CD4-positive, alpha-beta T cell treated with Interleukin-15 for 4 hours (primary cell): ENCODE data around the gene ABCB4.

ENCODE experiments used
- DNase-seq: peaks from one replicate; pipeline ENCODE4 v3.0.0-alpha.2; 2020; ENCODE audit warnings: low spot score

The ABCB4 gene

GRCh38 chr7:87416682-87417587 lies 58.5 kb downstream of the ABCB4 start:
- peak; percentile 81 for DNase-seq

GRCh38 chr7:87414794-87415188 lies 60.7 kb downstream of the ABCB4 start:
- DNase-seq: no peak

- DNase-seq: no peak
Observed at GRCh38 chr7:87413951-87414793, 61.3 kb downstream of the ABCB4 start.

DNA sequence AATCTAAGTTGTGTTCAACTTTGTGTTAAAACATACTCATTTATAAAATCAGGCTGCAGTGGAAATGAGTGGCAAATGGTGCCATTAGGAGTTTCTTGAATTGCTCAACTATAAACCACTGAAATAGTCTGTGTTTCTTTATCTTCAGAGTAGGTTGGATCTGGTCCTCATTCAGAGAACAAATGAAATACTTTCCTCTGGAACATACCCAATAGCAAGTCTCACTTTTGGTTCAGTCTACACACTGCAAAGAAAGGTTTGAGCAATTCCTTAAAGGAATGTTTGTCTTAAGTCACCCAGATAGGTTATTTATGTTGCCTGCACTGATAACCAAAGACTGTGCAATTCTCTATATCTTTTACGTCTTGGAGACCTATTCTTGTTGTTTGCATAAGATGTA lies 62.5 kb downstream of the ABCB4 start:
- DNase-seq: no peak

GRCh38 chr7:87411186-87411585 lies 64.3 kb downstream of the ABCB4 start:
- no peak for DNase-seq

- no peak for DNase-seq
Observed at GRCh38 chr7:87404674-87405073, 70.8 kb downstream of the ABCB4 start.

DNA sequence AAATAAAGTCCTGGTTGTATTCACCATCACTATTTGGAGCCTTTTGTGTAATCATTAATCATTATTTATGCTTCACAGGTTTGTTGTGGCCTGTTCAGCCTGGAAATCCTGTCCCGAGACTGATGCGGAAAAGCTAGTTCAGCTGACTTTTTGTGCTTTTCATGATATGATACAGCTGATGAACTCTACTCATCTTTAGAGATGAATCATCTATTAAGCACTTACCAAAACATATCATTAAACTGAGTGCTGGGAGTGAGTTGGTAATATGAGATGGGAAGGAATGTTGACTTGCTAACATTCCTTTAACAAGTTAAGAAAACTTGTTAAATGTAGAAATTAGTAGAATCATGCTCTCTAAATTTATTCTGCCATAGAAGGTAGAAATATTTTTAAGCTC lies 77.0 kb downstream of the ABCB4 start:
- DNase-seq: no peak

DNA sequence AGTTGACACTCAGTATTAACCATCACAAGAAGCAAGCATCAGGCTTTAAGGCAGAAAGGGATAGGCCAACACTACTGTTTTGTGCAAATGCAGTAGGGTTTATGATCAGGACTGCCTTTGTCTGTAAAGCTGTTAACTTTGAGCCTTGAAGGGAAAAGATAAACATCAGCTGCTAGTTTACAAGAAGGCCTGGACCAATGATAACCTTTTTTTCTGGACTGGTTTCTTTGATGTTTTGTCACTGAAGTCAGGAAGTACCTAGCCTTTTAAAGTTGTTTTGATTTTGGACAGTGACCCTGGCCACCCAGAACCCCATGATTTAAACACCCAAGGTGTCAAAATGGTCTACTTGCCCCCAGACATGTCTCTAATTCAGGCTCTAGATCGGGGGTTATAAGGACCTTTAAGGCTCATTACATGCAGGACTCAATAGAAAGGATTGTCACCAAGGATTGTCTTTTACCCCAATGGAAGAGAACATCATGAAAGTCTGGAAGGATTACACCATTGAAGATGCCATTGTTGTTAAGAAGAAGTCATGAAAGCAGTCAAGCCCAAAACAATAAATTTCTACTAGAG lies 79.9 kb downstream of the ABCB4 start:
- DNase-seq: no peak

DNA sequence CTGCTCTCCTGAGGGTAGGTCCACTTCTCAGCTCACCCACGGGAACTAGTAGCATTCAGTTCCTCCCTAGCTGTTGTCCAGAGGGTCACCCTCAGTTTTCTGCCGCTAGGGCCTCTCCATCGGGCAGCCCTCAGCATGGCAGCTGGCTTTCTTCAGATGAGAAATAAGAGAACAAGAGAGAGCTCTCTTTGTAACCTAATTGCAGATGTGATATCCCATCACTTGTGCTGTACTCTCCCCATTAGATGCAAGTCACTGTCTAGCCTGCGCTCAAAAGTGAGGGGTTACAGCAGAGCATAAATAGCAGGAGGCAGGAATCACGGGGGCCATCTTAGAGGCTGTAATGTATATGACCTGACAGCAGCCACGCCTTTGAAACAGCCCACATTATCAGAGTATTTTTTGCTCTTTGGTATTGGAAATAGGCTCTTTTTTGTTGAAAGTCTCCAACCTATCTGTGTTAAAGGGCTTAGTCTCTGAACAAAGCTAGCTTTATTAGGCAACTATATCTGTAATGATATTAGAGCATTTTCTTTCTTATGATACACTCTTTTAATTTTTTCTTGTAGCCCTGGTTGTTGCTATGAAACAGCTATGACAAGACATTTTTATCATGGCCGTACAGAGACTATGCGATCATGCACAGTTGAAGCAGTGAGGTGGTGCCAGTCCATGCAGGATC lies 84.3 kb downstream of the ABCB4 start:
- DNase-seq: no peak

DNA sequence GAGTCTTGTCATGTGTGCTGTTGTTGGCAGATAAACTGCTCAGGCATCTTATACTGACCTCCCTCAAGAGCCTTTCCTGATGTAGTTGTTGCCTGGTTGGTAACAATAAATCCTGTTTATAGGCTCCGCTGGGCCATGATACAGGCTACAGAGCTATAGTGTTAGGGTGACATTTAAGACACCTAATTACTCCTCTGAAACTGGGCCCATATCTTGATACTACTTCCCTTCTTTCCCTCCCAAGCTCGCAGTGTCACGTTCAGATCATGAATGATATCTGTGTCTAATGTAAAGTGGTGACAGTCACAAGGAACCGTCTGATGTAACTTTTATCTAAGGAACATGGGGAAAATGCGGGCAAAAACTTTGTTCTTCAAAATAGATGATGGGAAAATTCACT lies 94.6 kb downstream of the ABCB4 start:
- no peak for DNase-seq

GRCh38 chr7:87375662-87376435 lies 99.6 kb downstream of the ABCB4 start:
- DNase-seq: no peak

DNA sequence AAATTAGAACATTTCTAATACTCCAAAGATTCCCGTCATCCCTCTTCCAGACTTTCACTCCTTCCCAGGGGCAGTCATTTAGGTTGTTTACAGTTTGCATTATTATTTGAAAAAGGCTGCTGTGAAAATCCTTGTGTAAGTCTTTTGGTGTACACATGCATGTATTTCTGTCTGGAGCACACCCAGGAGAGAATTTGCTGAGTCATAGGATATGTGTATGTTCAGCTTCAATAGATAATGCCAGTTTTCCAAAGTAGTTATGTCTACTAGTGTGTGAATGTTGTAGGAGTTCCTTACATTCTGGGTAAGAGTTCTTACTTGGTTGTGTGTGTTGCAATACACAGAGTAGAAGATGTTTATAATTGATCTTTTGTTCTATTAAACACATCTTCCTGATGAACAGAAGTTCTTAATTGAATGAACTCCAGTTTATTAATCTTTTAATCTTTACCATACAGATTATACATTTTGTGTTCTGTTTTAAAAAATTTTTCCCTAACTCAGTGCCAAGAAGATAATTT lies 104.8 kb downstream of the ABCB4 start:
- DNase-seq: no peak

DNA sequence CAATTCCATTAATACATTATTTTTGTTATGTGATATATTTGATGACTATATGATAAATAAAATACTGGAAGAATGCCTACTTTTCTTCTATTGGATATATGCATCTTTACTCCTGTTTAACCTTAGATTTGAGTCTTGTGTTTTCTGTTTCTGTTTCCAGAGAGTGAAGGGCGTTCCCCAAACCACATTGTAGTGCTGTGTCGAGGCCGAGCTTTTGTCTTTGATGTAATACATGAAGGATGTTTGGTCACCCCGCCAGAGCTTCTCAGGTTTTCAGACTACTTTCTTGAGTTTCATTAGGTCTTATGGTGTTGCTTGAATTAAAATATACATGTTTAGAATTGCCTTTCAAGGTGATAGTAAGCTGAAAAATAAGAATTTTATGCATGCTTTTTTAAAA lies 106.3 kb downstream of the ABCB4 start:
- peak; percentile 48 for DNase-seq

DNA sequence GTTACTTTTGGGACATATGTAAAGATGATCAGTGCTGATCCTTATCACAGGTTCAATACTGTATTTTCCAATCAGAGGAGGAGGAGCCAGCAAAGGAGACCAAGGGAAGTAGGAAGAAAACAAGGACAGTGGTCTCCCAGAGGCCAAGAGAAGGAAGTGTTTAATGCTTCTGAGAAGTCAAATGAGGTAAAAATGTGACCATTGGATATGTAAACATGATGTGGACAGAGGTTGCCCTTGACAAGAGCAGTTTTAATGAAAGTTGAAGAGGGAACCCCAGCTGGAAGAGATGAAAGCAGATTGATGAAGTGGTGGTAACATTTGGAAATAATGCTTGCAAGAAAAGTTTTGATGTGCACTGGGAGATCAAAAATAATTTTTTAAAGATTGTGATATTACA lies 111.2 kb downstream of the ABCB4 start:
- no peak for DNase-seq

GRCh38 chr7:87363342-87363741 lies 112.1 kb downstream of the ABCB4 start:
- no peak for DNase-seq

- no peak for DNase-seq
Observed at GRCh38 chr7:87361320-87361719, 114.2 kb downstream of the ABCB4 start.

DNA sequence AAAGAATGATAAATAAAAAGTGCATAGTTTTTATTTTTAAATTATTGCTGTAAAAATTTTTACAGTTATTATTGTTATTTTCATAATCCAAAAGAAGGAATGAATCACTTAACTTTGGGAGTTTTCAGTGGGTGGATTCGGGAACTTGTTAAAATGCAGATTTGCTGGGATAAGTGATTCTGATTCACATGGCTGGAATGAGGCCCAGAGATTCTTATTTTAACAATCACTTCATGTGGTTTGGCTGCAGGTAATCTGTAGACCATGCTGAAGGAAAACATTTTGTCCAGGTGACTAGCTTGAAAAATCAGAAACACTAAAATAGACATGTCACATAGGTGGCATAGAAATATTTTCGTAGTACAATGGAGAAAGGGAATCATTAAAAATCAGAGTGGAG lies 116.1 kb downstream of the ABCB4 start:
- DNase-seq: no peak

- DNase-seq: no peak
Observed at GRCh38 chr7:87356448-87356847, 119.0 kb downstream of the ABCB4 start.

DNA sequence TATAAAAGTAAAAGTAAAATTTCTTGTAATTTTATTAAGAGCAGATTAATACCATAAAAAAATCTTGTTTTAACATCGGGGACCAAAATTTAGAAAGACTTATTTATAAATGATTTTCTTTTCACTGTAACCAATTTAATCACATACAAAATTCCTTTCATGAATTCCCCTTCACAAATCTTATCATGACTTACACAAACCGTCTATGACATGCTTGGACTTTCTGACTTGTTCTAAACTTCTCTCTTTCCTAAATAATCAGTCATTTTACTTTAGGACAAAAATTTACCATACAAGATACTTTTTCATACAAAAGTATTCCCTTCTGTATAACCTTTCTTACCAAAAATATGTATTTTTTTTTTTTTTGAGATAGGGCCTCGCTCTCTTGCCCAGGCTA lies 120.7 kb downstream of the ABCB4 start:
- no peak for DNase-seq
